Right atrium auricular region (tissue), 2 donors: Measurements from ENCODE around the gene TSPOAP1. TPM values are rescaled to one million over a fixed set of nuclear protein-coding genes. Genes with fewer than 3 reads are reported as not detected.
A peak's percentile ranks its signal among the peaks of the same experiment; 100 is the strongest.

Experiments
- DNase-seq: peaks from one replicate; pipeline ENCODE4 v3.0.0-alpha.2; 2019; ENCODE audit warnings: low spot score
- H3K27ac ChIP-seq, 2 donors: fragments of 200-600 bp; sonication (generic); 1 replicate in 1 of 2; 2 replicates in 1 of 2; pipeline ENCODE4 v1.5.1; 2016 to 2019
- H3K27me3 ChIP-seq, 2 donors: fragments of 200-600 bp; sonication (generic); one replicate each; pipeline versions ENCODE4 v1.5.1 to v1.6.0; 2017 to 2019
- H3K36me3 ChIP-seq: fragments of 200-600 bp; sonication (generic); one replicate; pipeline ENCODE4 v1.5.1; 2016
- H3K4me1 ChIP-seq, 2 donors: fragments of 200-600 bp; sonication (generic); one replicate each; pipeline versions ENCODE4 v1.5.1 to v1.6.0; 2017 to 2019
- H3K4me3 ChIP-seq, 2 donors: fragments of 200-600 bp; sonication (generic); 1 replicate in 1 of 2; 2 replicates in 1 of 2; pipeline ENCODE4 v1.5.1; 2017 to 2019; ENCODE audit warnings: mild to moderate bottlenecking in 1 of 2, moderate library complexity in 1 of 2
- H3K9me3 ChIP-seq, 2 donors: fragments of 200-600 bp; sonication (generic); one replicate each; pipeline ENCODE4 v1.5.1; 2019
- CTCF ChIP-seq, 2 donors: fragments of 200-600 bp; sonication (generic); IDR thresholded peaks; one replicate each; pipeline ENCODE4 v1.5.1; 2019; ENCODE audit warnings: antibody characterized with exemption in 2 of 2
- total RNA-seq, 2 donors: library from RNA; depleted of rRNA; stranded (reverse); fragments of >200 nt; gene quantifications; one replicate each; pipeline ENCODE4 v1.1.0, GENCODE V29; 2016

TSPOAP1 gene
- total RNA-seq, 2 donors from 2014 or later: 6.1 to 8.5 TPM

GRCh38 chr17:58289869-58290268 is 38.7 kb downstream of the TSPOAP1 start:
- Histone ChIP-seq H3K9me3 (peaks cover 0 to 3% of the 10 kb centered on the region in 2 donors), H3K27ac (no peak overlapping the region), H3K27me3 (no peaks in the 10 kb centered on the region), H3K4me3 (no peak overlapping the region), H3K4me1 (no peaks in the 10 kb centered on the region), H3K36me3 (no peaks in the 10 kb centered on the region)
- DNase-seq: no peak
- TF ChIP-seq CTCF (IDR thresholded peaks at IDR 0.05): no peak

GRCh38 chr17:58285422-58285810 is 43.2 kb downstream of the TSPOAP1 start:
- DNase-seq: no peak
- Histone ChIP-seq H3K27ac (no peak overlapping the region), H3K4me1 (no peaks in the 10 kb centered on the region), H3K4me3 (no peak overlapping the region), H3K9me3 (no peaks in the 10 kb centered on the region), H3K27me3 (no peaks in the 10 kb centered on the region), H3K36me3 (no peaks in the 10 kb centered on the region)
- no peak for TF ChIP-seq CTCF (IDR thresholded peaks at IDR 0.05)

- no peaks in the 10 kb centered on the region for H3K4me1 ChIP-seq
- no peaks in the 10 kb centered on the region for H3K9me3 ChIP-seq
- H3K4me3 ChIP-seq: no peak overlapping the region
- H3K27me3 ChIP-seq: no peaks in the 10 kb centered on the region
- peak; percentile 21 for DNase-seq
- no peaks in the 10 kb centered on the region for H3K36me3 ChIP-seq
- no peak for TF ChIP-seq CTCF (IDR thresholded peaks at IDR 0.05)
- H3K27ac ChIP-seq: no peak overlapping the region
Measured at GRCh38 chr17:58284613-58285421, 43.8 kb downstream of the TSPOAP1 start.

- peak; percentile 43 for DNase-seq
- Histone ChIP-seq H3K27ac (no peak overlapping the region), H3K27me3 (no peaks in the 10 kb centered on the region), H3K36me3 (no peaks in the 10 kb centered on the region), H3K4me3 (no peak overlapping the region), H3K9me3 (no peaks in the 10 kb centered on the region), H3K4me1 (peaks cover 0 to 9% of the 10 kb centered on the region in 2 donors)
- TF ChIP-seq CTCF (IDR thresholded peaks at IDR 0.05): no peak
Measured at GRCh38 chr17:58283674-58284612, 44.7 kb downstream of the TSPOAP1 start.

- Histone ChIP-seq H3K27me3 (no peaks in the 10 kb centered on the region), H3K9me3 (no peaks in the 10 kb centered on the region), H3K4me3 (no peak overlapping the region), H3K36me3 (no peaks in the 10 kb centered on the region), H3K27ac (no peak overlapping the region), H3K4me1 (peaks cover 0 to 9% of the 10 kb centered on the region in 2 donors)
- TF ChIP-seq CTCF (IDR thresholded peaks at IDR 0.05): no peak
- DNase-seq: peak; percentile 38
Measured at GRCh38 chr17:58282442-58282841, 46.2 kb downstream of the TSPOAP1 start.
